SU-DHL-6 (cell line): Measurements from ENCODE around the gene PEX16.

Source experiments
- H2AFZ ChIP-seq: fragments of 200-600 bp; sonication (generic); 2 replicates; pipeline ENCODE4 v1.6.1; 2014; ENCODE audit warnings: low read depth, mild to moderate bottlenecking, moderate library complexity, mixed read lengths, antibody characterized with exemption, low read length; ENCODE audit not compliant: severe bottlenecking
- H3F3A ChIP-seq: fragments of 200-600 bp; shearing (Covaris generic); 2 replicates; pipeline ENCODE4 v1.6.0; 2016; ENCODE audit warnings: antibody characterized with exemption, mild to moderate bottlenecking; ENCODE audit not compliant: insufficient read depth
- H3K27ac ChIP-seq: fragments of 200-600 bp; sonication (generic); 2 replicates; pipeline ENCODE4 v1.5.1; 2016; ENCODE audit warnings: low read depth, mild to moderate bottlenecking, low read length, moderate library complexity, mixed read lengths
- H3K27me3 ChIP-seq: fragments of 200-600 bp; sonication (generic), shearing (Covaris generic); 2 replicates; pipeline ENCODE4 v1.6.0; 2014; ENCODE audit warnings: mild to moderate bottlenecking, low read length
- H3K36me3 ChIP-seq: fragments of 200-600 bp; sonication (generic); 2 replicates; pipeline ENCODE4 v1.6.1; 2014; ENCODE audit warnings: mild to moderate bottlenecking, low read length, mixed read lengths
- H3K4me2 ChIP-seq: fragments of 300-600, 200-600 bp; shearing (Covaris generic), sonication (generic); 2 replicates; pipeline ENCODE4 v1.6.0; 2014; ENCODE audit warnings: low read length, low read depth, mild to moderate bottlenecking; ENCODE audit not compliant: poor library complexity, severe bottlenecking
- H3K4me3 ChIP-seq: fragments of 200-600 bp; sonication (generic); 2 replicates; pipeline ENCODE4 v1.5.1; 2014; ENCODE audit warnings: antibody characterized with exemption, low read length, mild to moderate bottlenecking, mixed read lengths; ENCODE audit not compliant: insufficient read depth, poor library complexity, severe bottlenecking
- H3K79me2 ChIP-seq: fragments of 200-600 bp; sonication (generic); 2 replicates; pipeline ENCODE4 v1.6.1; 2014; ENCODE audit warnings: mild to moderate bottlenecking, low read length, moderate library complexity; ENCODE audit not compliant: insufficient read depth
- H3K9ac ChIP-seq: fragments of 200-600 bp; sonication (generic); 2 replicates; pipeline ENCODE4 v1.7.0; 2014; ENCODE audit warnings: mild to moderate bottlenecking, low read length
- H3K9me2 ChIP-seq: fragments of 200-600 bp; sonication (generic); replicated peaks from 2 replicates; pipeline ENCODE4 v1.6.1; 2014; ENCODE audit warnings: low read length; ENCODE audit not compliant: insufficient read depth
- H3K9me3 ChIP-seq: fragments of 200-600 bp; sonication (generic); 2 replicates; pipeline ENCODE4 v1.6.1; 2014; ENCODE audit warnings: low read length, mixed read lengths; ENCODE audit not compliant: insufficient read depth
- H4K20me1 ChIP-seq: fragments of 200-600 bp; sonication (generic); 2 replicates; pipeline ENCODE4 v1.6.1; 2014; ENCODE audit warnings: low read depth, mild to moderate bottlenecking, antibody characterized with exemption, low read length, moderate library complexity, mixed read lengths
- CTCF ChIP-seq: fragments of 200-600 bp; sonication (generic); IDR thresholded peaks from one replicate; pipeline ENCODE4 v1.5.1; 2017; ENCODE audit warnings: antibody characterized with exemption, mild to moderate bottlenecking, low read length, moderate library complexity; ENCODE audit not compliant: insufficient read depth, poor library complexity, severe bottlenecking
- EZH2phosphoT487 ChIP-seq: fragments of 200-600 bp; sonication (generic), shearing (Covaris generic); conservative IDR thresholded peaks from 2 replicates; pipeline ENCODE4 v1.6.1; 2018; ENCODE audit warnings: mild to moderate bottlenecking, antibody characterized with exemption, low read length, moderate library complexity, mixed read lengths

The PEX16 gene

DNA sequence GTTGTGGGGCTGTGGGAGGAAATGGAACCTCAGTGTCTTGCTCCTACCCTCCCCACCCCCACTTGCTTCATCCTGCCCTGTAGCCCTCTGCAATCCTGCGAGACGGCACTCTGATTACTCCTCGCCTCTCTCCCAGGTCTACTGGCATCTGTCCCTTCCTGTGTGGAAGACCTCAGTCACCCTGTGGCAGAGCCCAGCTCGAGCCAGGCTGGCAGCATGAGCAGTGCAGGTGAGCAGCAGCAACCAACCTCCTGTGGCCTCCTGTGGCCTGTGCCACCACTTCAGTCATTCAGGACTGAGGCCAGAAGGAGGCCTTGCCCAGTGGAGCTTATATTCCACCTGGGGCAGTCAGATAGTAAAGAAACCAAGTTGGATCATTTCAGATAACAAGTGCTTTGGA, 47.0 kb downstream of the PEX16 start:
- no peaks in the 10 kb centered on the region for H3K36me3 ChIP-seq
- no peaks in the 10 kb centered on the region for H4K20me1 ChIP-seq
- H3K27me3 ChIP-seq: no peaks in the 10 kb centered on the region
- no peaks in the 10 kb centered on the region for H3K9me3 ChIP-seq
- H3K9me2 ChIP-seq: no peaks in the 10 kb centered on the region
- TF ChIP-seq EZH2phosphoT487: no peak
- no peak for TF ChIP-seq CTCF
- H3K4me3 ChIP-seq: no peak overlapping the region
- no peak overlapping the region for H2AFZ ChIP-seq
- no peaks in the 10 kb centered on the region for H3K79me2 ChIP-seq
- no peaks in the 10 kb centered on the region for H3F3A ChIP-seq
- H3K27ac ChIP-seq: no peak overlapping the region
- no peak overlapping the region for H3K4me2 ChIP-seq
- no peak overlapping the region for H3K9ac ChIP-seq

DNA sequence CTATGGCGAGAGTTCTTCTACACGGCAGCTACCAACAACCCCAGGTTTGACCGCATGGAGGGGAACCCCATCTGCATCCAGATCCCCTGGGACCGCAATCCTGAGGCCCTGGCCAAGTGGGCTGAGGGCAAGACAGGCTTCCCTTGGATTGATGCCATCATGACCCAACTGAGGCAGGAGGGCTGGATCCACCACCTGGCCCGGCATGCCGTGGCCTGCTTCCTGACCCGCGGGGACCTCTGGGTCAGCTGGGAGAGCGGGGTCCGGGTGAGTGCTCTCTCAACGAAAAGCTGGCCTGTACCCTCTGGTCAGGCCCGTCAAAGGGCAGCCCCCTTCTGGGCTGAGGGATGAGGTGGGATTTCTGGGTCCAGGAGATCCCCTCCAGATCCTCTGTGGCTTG, 48.1 kb downstream of the PEX16 start:
- no peaks in the 10 kb centered on the region for H3K79me2 ChIP-seq
- no peak overlapping the region for H3K4me3 ChIP-seq
- H2AFZ ChIP-seq: no peak overlapping the region
- H3K36me3 ChIP-seq: no peaks in the 10 kb centered on the region
- no peak overlapping the region for H3K9ac ChIP-seq
- no peaks in the 10 kb centered on the region for H3K9me2 ChIP-seq
- no peak overlapping the region for H3K27ac ChIP-seq
- no peaks in the 10 kb centered on the region for H3K27me3 ChIP-seq
- no peaks in the 10 kb centered on the region for H3K9me3 ChIP-seq
- H3F3A ChIP-seq: no peaks in the 10 kb centered on the region
- no peaks in the 10 kb centered on the region for H4K20me1 ChIP-seq
- TF ChIP-seq CTCF (no peak), EZH2phosphoT487 (no peak)
- no peak overlapping the region for H3K4me2 ChIP-seq

DNA sequence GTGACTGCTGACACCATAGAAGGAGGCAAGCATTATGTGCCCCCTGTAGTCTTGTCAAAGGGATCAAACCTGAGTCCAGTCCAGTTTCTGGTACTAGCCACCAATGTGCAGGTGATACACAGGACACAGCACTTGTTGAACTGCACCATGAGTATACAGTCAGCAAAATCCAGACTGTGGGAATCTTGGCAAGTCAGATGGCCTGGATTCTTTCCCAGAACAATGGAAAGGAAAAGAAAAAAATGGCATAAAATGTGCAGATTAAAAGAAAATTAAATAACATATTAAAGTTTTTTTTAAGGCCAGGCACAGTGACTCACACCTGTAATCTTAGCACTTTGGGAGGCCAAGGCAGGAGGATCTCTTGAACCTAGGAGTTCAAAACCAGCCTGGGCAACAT, 53.6 kb downstream of the PEX16 start:
- Histone ChIP-seq H3K4me2 (no peak overlapping the region), H2AFZ (no peak overlapping the region), H3K36me3 (no peaks in the 10 kb centered on the region), H3K27me3 (no peaks in the 10 kb centered on the region), H3K9me3 (no peaks in the 10 kb centered on the region), H3K9me2 (no peaks in the 10 kb centered on the region), H3F3A (no peaks in the 10 kb centered on the region), H3K4me3 (no peak overlapping the region), H3K9ac (no peak overlapping the region), H3K27ac (no peak overlapping the region), H4K20me1 (no peaks in the 10 kb centered on the region), H3K79me2 (no peaks in the 10 kb centered on the region)
- TF ChIP-seq CTCF (no peak), EZH2phosphoT487 (no peak)
